WI38 (cell line): ENCODE measurements around the gene MEF2C.
"Not testable (repeated sequence)": the region's sequence is repeated elsewhere in the genome, so short reads cannot be mapped to it uniquely, and the experiment has no call there.

Experiments used
- H3K4me3 ChIP-seq: 2 replicates; pipeline ENCODE4 v1.5.1; 2011; ENCODE audit warnings: low read depth, mild to moderate bottlenecking, control low read depth, low read length
- CTCF ChIP-seq: IDR thresholded peaks from 2 replicates; pipeline ENCODE4 v1.5.1; 2012; ENCODE audit warnings: low read depth, mild to moderate bottlenecking, control low read depth, low read length

Gene MEF2C

GRCh38 chr5:88803309-88803708 lies 79.7 kb downstream of the MEF2C start:
- no peak for TF ChIP-seq CTCF
- H3K4me3 ChIP-seq, result no peak overlapping the region

GRCh38 chr5:88799938-88800535 lies 82.9 kb downstream of the MEF2C start:
- no peak for TF ChIP-seq CTCF
- H3K4me3 ChIP-seq, result no peak overlapping the region

GRCh38 chr5:88798933-88799332 lies 84.1 kb downstream of the MEF2C start:
- H3K4me3 ChIP-seq, result not testable (repeated sequence)

GRCh38 chr5:88793797-88794196 lies 89.2 kb downstream of the MEF2C start:
- H3K4me3 ChIP-seq, result not testable (repeated sequence)

GRCh38 chr5:88792144-88792840 lies 90.7 kb downstream of the MEF2C start:
- TF ChIP-seq CTCF, result no peak
- H3K4me3 ChIP-seq, result no peak overlapping the region

GRCh38 chr5:88787856-88788255 lies 95.1 kb downstream of the MEF2C start:
- TF ChIP-seq CTCF, result no peak
- no peak overlapping the region for H3K4me3 ChIP-seq

GRCh38 chr5:88786789-88787188 lies 96.2 kb downstream of the MEF2C start:
- TF ChIP-seq CTCF, result no peak
- H3K4me3 ChIP-seq, result no peak overlapping the region

GRCh38 chr5:88785746-88786565 lies 97.0 kb downstream of the MEF2C start:
- TF ChIP-seq CTCF, result no peak
- H3K4me3 ChIP-seq, result peak overlapping the region; percentile 19
